ENCODE results near the gene TXNDC11.

Gene TXNDC11

DNA sequence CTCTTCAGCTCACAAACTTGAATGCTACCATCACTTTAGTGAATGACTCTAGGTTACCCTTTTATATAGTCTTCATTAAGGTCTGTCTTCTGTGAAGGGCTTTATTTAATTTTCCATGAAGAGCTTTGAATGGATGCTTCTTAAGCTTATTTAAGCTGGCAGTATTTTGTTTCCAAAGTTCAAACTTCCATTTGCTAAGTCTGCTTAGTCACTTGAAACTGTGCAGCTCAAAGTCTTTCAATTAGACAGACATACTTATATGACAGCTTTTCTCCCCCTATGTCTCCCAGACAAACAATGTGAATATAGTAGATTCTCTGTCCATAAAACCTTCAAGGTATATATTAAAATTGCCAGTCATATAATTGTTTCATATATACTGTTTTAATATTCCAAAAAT is 23.5 kb downstream of the TXNDC11 start:
- no peak for DNase-seq

DNA sequence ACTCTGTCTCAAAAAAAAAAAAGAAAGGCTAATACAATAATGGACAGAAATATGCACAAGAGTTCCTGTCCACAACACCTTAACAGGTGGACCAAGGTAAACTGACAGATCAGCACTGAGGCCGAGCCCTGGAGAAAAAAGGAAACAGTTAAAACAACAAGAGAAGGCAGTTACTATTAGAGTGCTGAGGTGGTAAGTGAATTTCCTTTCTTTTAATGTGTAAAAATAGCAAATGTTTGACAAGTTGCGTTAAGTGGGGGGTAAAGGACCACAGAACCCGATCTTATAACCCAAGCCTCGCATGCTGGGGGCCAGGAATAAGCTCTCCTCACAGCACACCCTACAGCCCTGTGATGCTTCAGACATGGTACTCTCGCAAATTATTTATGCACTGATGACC is 24.8 kb downstream of the TXNDC11 start:
- DNase-seq, result no peak

DNA sequence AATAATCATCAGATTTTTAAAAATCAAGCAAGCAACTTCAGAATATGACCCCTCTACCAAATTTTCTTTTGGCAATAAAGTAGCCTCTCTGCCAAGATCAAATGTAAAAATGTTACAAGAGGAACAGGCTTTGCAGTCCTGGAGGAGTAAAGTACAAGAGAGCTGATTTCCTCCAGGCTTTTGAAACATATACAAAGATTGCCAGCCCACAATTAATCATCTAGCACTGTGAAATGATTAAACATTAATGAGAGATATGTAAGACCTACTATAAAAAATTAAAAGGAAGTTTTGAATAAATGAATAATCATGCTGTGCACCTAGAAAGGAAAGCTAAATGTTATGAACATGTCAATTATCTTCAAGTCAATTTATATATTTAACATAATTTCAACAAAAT is 26.3 kb downstream of the TXNDC11 start:
- DNase-seq, result no peak

DNA sequence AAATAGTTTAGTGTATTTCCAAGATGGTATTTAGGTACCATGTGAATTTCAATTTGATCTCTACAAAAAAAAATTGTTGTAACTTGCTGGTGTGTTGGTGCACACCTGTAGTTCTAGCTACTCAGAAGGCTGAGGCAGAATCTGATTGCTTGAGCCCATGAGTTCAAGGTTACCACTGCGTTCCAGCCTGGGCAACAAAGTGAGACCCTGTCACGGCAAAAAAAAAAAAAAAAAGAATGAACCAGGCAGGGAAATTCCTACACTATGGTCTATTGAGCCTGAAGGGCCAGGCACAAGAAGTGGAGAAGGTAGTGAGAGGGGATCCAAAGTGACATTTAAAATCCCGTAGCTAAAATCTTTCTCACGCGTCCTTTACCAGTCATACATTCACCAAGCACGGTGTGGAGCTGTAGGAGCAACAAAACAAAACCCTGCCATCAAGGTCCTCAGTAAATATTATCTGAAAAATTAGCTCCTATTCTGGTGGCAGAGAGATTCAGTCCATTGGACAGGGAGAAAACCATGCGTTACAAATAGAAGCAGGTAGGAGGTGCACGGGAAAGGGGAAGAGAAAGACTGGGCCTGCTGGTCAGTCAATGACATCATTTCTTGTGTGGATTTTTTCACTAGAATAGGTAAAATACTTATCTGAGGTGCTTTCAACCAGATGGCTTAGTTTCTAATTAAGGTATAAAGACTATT is 27.3 kb downstream of the TXNDC11 start:
- DNase-seq, result no peak

DNA sequence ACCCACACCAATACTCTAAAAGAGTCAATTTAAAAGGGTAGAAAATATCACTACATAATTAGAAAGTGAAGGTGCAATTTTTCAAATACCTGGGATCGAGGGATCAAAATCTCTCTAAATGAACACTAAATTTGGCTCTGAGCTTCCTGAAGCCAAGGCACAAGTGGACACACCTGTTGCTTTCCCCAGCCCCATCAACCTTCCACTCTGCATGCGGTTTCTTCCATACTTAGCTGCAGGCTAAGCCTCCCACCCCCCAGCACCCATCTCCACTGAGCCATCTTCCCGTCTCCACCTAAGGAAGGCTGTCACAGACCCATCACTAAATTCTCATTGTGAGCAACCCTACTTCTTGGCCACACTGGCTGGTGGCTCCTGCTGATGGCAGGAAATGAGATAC is 30.5 kb downstream of the TXNDC11 start:
- DNase-seq, result no peak

DNA sequence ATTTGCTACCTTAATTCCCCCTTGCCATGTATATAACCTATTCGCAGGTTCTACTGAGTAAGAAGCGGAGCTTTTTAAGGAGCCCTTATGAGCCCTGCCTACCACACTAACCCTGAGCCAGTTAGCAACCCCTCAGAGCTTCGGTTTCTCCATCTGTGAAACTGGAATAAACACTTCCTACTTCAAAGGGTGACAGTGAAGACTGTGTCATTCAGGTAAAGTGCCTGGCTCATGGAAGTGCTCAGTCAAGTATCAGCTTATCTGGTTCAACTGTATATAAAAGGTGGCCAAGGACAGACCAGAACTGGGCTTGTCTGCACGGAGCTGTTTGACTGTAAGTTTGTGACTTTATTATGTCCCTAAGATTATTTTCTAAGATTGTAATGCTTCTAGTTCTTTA is 31.0 kb downstream of the TXNDC11 start:
- DNase-seq, result no peak

DNA sequence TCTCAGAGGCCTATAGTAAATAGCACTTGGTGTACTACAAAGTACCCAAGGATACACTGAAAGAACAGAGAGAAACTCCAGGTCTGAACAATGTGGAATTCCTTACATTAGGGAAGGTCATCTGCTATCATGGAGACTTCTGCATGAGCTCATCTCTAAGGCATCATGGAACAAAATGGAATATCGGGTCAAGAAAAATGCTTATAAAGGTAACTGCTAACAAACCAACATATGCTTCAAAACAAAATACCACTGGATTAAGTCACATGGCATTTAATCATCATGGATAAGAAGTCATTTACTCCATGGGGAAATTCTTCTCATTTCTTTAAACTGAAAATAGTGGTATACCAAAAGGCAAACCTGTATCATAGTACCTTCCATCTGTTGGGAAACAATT is 34.2 kb downstream of the TXNDC11 start:
- no peak for DNase-seq

DNA sequence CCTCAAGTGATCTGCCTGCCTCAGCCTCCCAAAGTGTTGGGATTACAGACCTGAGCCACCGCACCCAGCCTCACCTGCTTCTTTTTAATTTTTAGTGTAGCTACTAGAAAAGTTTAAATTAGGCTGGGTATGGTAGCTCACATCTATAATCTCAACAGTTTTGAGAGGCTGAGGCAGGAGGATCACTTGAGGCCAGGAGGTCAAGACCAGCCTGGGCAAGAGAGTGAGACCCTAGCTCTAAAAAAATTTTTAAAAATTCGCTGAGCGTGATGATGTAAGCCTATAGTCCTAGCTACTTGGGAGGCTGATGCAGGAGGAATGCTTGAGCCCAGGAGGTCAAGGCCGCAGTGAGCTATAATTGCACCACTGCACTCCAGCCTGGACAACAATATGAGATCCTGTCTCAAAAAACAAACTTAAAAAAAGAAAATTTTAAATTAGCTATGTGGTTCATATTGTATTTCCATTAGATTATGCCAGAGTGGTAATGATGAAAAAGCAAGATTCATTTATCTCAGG is 34.9 kb downstream of the TXNDC11 start:
- DNase-seq, result no peak

DNA sequence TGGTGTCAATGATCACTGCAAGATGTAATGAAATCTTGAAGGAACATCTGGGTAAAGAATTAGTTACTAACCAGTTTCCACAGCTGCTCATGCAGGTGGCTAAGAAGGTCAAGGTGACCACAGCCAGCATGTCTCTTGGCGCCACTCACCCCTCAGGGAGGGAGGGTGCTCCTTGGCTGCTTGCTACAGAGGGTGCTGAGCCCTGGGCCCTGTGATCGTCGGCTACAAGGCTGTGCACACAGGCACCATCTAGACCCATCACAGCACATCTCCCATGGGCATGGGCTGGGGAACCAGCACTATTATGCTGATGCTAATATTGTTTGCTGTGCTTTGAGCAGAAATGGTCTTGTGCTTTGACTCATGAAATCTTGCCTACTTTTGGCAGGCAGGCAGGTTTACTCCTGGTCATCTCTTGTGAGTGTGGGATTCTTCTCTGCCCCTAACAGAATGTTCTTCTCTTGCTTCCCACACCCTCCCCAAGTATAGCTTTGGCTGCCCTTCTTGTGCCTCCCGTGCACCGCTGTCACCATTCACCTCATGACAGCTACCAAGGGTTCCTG is 36.4 kb downstream of the TXNDC11 start:
- no peak for DNase-seq

DNA sequence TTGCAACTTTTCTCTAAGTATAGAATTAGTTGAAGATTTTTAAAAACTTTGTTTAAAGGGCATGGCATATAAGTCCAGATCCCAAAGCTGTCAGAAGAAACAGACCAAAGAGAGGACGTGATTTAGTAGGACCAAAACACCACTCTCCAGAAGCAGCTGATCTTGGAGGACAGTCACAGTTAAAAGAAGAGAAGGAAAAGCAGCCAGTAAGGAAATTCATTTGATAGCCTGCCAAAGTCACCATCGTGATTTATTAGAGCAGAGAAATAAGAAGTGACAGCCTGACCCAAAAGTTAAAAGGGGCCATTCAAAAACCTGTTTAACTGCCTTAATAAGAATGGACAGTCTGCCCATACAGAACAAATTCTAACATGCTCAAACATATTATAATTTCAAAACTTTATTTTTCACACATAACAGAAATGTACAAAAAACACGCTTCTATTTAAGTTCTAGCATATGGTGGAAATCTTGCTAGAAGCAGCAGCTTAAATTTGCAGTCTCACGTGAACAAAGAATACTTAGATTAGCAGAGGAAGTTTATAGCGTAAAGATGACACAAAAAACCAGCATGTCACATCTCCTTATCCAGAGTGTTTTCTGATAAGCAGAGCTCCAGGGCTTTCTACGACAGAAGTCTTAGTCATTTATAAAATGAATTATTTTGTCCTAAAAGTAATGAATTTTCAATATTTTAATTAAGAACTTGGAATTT is 37.2 kb downstream of the TXNDC11 start:
- DNase-seq, result no peak

DNA sequence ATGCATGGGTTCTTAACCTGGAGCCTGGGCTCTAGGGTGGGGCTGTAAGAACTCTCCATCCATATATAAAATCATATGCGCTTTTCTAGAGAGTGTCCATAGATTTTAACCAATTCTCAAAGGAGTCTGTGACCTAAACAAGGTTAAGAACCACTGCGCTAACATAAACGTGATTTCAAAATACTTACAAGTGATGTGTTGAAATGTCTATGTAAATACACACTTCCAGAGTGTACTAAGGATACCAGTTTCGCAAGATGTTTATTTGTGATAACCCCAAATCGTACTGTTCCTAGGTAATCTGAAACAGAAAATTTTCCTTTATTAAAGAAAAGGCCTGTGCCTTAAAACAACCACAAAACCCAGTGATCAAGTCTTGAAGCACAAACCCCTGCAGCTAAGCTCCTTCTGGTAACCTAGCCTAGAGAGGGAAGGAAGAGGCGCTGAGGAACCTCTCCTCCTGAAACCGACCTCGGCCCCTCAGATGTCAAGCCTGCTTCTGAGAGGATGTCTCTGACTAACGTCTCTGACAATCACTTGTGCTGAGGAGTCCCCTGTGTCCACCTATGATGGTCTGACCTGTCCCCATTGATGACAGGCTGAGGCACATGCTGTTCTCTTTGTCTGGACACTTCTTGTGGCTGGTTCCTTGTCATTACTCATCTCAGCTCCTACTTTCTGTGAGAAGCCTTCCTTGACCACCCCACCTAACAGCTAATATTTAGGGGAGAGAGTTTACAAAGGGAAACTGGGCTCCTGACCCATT is 42.2 kb downstream of the TXNDC11 start:
- DNase-seq, result no peak

DNA sequence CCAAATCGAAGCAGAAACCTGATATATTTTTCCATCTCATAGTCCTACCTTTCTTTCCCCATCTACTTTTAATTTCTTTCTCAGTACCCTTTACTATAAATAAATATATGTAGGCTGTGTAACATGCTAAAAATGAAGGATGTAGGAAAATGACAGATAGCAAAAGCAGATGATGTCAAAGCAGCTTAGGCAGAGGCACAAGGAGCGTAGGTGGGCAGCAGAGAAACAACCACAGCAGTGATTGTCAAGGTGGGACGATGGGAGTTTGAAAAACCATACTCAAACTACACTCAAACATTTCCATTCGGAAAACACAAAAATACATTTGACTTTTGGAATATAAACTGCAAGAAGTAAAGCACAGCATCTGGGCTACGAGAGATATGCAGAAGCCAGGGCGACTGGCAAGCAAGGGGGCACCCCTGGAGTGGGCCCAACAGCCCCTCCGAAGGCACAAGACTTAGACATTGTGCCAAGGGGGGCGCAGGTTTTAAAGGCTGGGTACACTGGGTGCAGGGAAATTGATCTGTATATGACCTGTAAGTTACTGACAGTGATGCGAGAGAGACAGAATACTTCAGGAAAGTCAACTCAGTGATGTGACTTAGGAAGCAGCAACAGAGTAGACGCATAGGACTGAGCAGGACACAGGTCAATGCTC is 43.3 kb downstream of the TXNDC11 start:
- no peak for DNase-seq

DNA sequence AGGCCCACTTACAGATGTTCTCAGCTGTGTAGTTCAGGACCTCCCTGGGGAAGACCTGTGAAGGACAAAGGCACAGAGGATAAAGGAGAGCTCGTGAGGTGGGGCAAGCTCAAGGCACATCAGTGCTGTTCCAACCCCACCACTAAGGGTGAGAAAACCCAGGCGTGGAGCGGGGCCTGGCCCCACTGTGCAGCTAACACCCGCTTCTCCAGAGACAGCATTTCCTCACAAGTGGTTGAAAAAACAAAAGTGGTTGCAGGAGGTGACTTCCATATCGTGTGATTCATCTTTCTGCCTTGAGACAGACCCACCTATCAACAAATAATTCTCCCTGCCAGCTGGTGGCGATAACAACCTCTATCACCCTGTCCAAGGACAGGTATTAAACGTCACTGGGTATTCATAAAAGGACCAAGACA is 44.4 kb downstream of the TXNDC11 start:
- DNase-seq, result peak; percentile 45

DNA sequence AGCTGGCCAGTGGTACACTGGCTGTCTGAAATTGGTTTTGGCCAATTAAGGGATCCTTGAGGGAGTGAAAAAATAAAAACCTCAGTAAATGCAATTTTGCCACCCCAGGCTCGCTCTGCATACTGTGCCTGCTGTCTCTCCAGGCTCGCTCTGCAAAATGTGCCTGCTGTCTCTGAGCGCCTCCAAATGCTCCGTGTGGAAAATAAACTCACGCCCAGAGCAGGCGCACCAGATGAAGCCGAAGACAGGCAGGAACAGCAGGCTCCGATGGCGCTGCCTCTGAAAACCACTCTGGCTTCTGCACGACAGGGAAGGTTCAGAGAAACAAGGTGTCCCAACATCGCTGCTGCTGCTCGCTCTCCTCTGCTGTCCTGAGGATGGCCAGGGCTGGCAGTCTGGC is 45.3 kb downstream of the TXNDC11 start:
- DNase-seq, result no peak

DNA sequence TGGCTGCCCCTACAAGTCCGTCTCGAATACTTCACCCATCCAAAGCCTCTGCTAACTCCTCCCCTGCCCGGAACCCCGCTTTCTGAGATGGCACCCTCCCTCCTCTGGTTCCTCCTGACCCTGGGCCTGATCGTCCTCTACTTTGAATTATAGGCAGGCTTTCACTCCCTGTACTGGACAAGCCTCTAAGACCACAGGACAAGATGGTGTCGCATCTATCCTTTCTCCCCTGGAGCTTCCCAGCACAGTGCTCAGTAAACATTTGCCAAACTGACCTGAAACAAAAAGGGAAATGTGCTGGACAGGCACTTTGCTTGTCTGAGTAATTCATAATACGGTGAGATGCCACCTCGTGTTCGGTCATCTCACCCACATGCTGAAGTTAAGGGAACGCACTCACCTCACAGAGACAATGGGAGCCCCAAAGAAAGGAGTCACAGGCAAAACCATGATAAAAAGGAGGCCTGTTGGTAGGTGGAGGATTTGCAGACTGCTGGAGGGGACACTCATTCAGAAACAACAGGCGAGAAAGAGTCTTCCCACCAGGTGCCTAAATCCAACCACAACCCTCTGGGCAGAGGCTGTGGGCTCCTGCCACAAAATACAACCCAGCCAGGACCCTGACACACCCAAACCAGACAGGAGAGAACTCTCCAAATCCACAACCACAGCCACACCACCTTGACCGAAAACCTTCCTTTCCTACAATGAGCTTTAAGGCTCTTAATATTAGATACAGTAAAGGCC is 46.2 kb downstream of the TXNDC11 start:
- DNase-seq, result peak; percentile 42

DNA sequence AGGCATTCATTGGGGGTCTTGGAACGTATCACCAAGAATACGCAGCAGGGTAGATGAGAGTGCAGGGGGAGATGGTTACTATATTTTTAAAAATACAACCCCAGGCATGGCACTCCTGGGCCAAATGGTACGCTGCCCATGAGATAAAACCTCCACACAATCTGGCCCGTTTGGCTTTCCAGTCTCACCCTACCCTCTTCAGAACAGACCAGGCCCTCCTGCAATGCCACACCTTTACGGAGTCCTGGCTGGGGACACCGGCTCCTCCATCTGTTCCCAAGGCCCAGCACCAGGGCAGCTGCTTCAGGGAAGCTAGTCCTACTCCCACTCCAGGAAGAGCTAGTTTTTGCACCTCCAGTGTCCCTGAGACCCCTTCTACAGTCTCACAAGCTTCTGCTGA is 50.0 kb downstream of the TXNDC11 start:
- no peak for DNase-seq

DNA sequence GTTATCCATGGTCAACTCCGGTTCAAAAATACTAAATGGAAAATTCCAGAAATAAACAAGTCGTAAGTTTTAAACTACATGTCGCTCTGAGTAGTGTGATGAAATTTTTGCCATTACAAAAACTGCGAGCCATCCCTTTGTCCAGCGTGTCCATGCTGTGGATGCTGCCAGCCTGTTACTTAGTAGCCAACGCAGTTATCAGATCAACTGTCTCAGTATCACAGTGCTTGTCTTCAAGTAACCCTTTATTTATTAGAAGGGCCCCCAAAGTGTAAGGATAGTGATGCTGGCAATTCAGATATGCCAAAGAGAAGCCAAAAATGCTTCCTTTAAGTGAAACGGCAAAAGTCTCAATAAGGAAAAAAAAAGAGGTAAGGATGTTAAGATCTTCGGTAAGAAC is 50.5 kb downstream of the TXNDC11 start:
- DNase-seq, result no peak

DNA sequence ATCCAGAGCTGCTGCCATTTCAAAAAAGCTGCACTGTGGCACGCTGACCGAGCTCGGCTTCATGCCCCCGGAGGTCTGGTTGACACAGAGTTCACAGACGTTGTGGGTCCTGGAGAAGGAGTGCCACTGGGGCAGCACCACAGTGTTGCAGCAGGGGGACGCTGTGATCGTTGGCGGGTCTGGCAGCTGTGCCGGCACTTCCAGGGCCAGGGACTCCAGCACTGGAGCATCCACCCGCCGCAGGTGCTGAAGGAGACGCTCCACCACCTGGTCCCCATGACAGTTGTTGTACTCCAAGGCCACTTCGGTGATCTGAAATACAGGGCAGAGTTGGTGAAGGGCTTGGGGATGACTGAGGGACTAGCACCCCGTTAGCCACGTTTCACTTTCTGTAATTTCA is 50.9 kb downstream of the TXNDC11 start:
- DNase-seq, result no peak

DNA sequence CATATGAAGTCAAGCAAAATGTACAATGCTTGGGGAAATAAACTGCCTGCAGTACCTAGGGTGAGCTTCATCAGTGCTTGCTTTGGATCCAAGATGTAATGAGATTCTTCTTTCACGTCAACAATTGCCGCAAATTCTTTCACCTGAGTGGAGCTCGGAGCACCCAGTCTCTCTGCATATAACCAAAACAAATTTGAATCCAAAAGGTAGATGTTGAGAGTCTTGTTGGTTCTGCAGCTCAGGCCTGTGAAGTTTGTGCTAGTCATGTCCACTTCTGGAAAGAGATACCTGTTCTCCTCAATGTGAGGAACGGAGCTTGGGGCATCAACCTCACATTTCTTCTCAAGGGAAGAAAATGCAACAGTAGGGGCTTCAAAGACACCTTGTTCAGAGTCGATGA is 51.4 kb downstream of the TXNDC11 start:
- no peak for DNase-seq

DNA sequence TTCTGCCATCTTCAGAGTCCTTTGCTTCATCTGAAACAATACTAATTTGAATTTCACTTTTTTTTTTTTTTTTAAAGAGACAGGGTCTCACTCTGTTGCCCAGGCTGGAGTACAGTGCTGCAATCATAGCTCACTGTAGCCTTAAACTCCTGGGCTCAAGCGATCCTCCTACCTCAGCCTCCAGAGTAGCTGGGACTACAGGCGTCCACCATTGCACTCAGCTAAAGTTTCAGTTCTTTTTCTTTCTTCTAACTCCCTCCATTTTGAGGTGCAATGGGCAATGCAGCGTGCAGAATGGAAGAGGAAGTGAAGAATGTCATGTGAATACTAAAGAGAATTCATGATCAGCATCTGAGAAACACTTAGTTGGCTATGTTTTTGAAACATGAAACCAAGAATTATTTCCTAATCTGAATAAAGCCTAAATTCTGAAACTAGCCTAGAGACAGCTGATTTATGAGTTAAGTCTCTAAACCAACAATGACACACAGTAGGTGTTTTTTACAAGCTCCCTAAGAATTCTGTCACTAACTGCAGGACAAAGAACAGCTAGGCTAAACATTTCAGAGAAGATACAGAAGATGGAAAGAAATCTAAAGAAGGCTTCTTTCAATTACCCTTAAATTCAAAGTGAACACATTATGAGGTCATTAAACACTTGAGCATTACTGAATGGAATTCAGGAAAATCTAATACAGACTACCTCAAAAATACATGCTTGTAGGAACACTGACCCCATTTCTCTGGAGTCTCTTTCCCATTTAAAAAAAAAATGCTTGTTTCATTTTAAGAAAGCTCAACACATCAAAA is 53.4 kb downstream of the TXNDC11 start:
- no peak for DNase-seq

DNA sequence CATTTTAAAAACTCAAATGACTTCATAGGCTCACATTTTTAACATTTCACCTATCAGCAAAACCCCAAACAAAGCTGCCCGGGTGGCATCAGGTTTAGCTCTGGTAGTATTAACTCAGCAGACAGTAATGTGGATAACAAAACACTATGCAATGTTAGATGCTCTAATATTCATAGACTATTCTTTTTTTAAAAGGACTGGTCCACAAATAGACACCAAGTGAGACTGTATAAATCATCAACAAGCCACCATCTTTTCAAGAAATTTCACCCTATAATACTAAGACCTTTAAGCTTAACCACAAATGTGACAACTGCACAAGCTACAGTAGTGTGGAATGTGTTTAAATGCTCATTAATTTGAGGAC is 54.2 kb downstream of the TXNDC11 start:
- no peak for DNase-seq

All from activated CD4-positive, alpha-beta T cell treated with anti-CD3 and anti-CD28 coated beads, Interleukin-2, amount 50 U/mL, for 16 hours (primary cell).